GM18867 (cell line): ENCODE results near the gene PREP.
"Not testable (repeated sequence)": the region's sequence is repeated elsewhere in the genome, so short reads cannot be mapped to it uniquely, and the experiment has no call there.

Experiments used
- ATAC-seq: cut with Tn5 transposase; IDR thresholded peaks from one replicate; pipeline ENCODE4 v1.9.1; 2021; ENCODE audit warnings: mild to moderate bottlenecking, moderate library complexity; ENCODE audit not compliant: unreplicated experiment

Gene PREP

GRCh38 chr6:105402939-105403935 is at the start of gene PREP:
PREP (minus strand) TSS chr6:105403082; CDS start chr6:105402891, 191 bp downstream.
- ATAC-seq, result peak; percentile 95

- no peak for ATAC-seq
Measured at GRCh38 chr6:105452376-105452775, 49.5 kb upstream of the PREP start.

DNA sequence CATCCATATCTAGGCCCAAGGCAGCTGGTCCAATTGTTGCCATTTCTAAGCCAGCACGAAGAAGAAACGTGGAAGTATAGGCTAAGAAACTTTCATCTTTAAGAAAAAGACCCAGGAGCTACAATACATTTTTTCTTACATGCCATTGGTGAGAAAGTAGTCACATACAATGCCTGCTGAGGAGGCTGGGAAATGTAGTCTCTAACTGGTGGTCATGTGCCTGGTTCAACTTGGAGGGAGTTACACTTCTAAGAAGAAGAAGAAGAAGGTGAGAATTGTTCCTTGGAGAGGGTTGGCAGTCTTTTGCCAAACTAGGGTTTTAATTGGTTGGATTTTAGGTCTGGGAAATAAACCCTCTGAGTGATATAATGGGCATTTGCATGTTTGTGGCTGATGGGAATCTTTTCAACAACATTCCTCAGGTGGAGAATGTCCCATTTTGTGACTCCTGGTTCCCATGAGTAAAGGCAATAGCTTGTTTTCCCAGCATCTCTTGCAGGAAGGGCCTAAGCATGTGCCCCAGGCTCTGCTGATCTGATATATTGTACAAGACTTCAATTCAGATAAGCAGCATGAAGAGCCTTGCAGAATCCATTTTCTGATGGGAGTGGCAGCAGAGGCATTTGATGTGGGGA is 47.0 kb upstream of the PREP start:
- ATAC-seq, result no peak

- ATAC-seq, result no peak
Measured at GRCh38 chr6:105445481-105445880, 42.6 kb upstream of the PREP start.

DNA sequence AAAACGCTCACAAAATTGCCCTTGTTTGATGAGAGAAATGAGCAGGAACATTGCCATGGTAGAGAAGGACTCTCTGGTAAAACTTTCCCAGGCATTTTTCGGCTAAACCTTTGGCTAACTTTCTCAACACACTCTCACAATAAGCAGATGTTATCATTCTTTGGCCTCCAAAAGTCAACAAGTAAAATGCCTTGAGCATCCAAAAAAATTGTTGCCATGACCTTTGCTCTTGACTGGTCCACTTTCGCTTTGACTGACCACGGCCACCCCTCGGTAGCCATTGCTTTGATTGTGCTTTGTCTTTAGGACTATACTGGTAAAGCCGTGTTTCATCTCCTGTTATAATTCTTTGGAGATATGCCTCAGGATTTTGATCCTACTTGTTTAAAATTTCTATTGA is 41.1 kb upstream of the PREP start:
- no peak for ATAC-seq

DNA sequence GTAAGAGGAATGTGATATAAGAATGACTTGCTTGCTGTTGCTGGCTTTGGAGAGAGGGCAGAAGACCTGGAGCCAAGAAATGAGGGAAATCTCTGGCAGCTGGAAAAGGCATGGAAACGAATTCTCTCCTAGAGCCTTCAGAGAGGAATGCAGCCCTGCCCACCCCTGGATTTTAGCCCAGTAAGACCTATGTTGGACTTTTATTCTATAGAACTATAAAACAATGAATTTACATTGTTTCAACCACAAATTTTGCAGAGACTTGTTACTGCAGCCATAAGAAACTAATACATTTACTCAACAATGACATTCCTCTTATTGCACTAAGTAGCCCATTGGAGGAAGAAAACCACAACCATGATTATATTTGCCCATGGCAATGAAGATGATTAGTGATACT is 39.5 kb upstream of the PREP start:
- no peak for ATAC-seq

DNA sequence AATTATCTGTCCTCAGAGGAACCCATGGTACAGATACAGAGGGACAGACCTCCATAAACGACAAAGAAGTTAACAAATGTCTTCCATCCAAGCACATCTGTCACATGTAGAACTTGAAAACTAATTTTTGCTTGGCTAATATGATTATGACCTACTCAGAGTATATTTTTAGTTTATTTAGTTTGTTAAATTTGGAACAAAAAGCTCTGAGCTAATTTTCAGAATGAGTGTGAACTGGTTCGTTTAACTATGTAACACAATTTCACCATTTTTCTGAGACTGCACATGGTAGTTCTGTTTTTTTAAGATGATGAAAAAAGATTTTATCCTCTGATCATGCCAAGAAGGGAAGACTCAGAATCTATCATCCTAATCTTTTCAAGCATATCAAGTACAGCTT is 34.4 kb upstream of the PREP start:
- no peak for ATAC-seq

GRCh38 chr6:105433723-105434122 is 30.8 kb upstream of the PREP start:
- no peak for ATAC-seq

DNA sequence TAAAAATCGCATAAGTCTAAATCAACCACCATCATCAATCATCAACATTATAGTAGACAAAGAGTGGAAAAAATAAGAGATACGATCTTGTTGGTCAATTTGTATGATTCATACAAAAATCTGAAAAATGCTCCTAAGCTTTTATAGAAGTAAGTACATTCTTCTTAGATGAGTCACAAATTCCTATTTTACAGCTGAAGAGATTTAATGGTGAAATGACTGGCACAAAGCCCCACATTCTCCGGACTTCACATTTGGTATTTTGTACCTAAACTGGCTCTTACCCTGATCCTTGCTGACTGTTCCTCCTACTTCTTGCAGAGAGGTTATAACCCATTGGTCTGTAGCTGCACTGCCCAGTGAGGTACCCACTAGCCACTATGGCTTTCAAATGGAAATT is 29.9 kb upstream of the PREP start:
- ATAC-seq, result no peak

- ATAC-seq, result no peak
Measured at GRCh38 chr6:105431226-105431625, 28.3 kb upstream of the PREP start.

- no peak for ATAC-seq
Measured at GRCh38 chr6:105430685-105431084, 27.8 kb upstream of the PREP start.

GRCh38 chr6:105429676-105430075 is 26.8 kb upstream of the PREP start:
- ATAC-seq, result no peak

DNA sequence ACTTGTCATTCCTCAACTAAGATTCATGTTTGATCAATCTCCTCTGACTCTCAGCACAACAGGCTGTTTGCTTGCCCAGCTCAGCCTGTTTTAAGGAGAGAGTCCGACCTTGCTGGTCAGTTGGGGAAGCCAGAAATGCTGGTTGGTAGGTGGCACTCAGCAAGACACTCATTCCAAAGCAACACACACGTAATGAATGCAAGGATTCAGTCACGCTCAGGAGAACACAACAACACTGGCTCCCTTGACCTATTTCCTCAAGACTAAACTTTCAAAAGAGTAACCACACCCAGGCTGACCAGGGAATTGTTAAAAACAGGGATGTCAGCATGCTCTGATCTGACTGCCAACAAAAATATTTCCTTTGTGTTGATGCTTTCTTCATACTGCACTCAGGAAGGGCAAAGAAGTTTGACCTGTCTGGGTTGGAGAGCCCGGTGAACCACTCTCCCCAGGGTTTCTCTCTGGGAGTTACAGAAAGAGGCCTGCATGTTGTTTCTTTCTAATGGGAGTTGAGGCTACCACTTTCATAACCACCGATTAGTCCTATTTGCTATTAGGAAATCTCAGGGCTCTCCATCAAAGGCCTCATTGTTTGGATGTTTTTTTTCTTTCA is 25.6 kb upstream of the PREP start:
- no peak for ATAC-seq

DNA sequence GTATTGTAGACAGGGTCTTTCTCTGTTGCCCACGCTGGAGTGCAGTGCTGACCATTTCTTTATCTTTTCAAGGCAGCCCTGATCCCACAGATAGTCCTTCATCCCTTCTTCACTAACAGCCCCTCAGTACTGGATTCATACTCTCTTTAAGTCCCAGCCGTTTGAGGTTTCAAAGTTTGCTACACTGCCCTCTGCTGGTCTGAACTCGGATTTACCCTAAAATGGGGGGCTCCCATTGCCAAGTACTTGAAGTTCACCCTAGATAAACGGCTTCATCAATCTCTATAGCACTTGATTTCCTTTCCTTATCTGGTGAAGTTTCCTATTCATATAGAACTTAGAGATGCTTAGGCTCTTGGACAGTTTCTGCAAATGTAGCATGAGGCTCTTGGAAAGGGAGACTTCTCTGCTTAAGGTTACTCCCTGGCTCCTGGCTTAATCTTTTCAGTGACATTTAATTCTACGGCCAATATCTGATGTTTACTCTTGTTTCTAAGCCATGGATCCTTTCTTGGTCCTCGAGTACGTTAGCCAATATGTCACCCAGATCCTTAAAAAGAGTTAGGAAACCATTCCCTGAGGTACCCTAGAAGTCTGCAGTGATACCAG is 21.4 kb upstream of the PREP start:
- ATAC-seq, result no peak

- not testable (repeated sequence) for ATAC-seq
Measured at GRCh38 chr6:105416971-105417370, 14.1 kb upstream of the PREP start.

DNA sequence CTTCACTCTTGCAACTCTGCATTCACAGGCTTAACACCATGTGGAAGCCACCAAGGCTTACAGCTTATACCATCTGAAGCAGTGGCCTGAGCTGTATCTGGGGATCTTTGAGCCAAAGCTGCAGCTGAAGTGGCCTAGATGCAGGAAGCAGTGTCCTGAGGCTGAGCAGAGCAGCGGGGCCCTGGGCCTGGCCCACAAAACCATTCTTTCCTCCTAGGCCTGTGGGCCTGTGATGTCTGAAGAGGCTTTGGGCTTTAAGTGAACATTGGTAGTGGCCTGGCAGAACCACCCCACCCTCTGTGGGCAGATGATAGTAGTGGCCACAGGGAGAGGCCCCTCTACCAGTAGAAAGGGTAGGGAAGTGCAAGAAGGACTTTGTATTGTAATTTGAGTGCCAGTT is 6.9 kb upstream of the PREP start:
- no peak for ATAC-seq

DNA sequence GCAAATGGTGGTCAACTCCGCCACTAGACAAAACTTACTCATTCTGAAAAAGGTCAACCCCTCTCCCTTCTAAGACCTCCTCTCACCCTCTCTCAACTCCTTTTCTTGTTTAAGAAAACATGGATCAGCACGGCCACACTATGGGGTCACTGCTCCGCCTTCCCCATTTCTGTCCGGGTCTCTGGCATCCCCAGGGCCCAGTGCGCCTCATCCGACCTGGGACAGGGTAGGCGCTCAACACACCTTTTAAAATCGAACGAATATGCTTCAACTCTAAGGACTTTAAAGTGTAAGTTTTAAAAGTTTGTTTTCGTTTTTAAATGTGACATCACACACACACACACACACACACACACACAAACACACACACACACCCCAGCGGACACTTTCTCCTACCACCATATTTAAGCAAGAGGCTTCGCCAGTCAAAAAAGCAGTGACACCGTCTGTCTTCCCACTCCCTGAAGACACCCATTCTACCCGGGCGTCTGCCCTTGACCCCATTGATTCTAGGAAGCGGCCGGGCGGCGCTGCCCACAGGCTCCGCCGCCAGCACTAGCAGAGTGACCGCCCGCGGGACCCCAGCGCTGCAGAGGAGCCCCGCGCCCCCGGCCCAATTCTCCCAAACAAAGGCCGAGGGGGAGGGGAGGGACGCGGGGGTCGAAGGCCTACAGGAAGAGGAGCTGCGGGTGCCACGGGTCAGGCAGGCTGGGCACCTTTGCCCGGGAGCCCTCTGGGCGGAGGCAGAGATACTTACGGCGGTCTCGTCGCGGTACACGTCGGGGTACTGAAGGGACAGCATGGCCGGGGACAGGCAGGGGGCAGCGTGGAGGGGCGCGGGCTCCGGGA is 568 bp downstream of the PREP start:
- ATAC-seq, result peak; percentile 48

- ATAC-seq, result no peak
Measured at GRCh38 chr6:105401247-105402089, 1.4 kb downstream of the PREP start.

GRCh38 chr6:105400501-105400900 is 2.4 kb downstream of the PREP start:
- no peak for ATAC-seq
